ENCODE data around the gene MYO1A. TPM values are rescaled to one million over a fixed set of nuclear protein-coding genes. Genes with fewer than 3 reads are reported as not detected.

The MYO1A gene
- total and polyA plus RNA-seq, 2 of the 13 experiments (the other 11 are each of a cell fraction or from before 2014, with no cell fraction given), result 5.3 to 6.0 TPM

- in situ Hi-C loops (cut with HindIII; ENCODE audit: extremely low pct_ligation_motif_present, low pct_unique_long_range_greater_than_20kb), result no loop called here
- peaks cover 10 to 29% of the 10 kb centered on the region in 2 experiments; a peak in 4 of 5 replicates for H3K36me3 ChIP-seq (replicated peaks in 1 of 2; ENCODE audit: control insufficient read depth in 1 of 2, insufficient read depth in 2 of 2, low read length in 2 of 2)
- H3K27me3 ChIP-seq (ENCODE audit: control insufficient read depth in 1 of 2, insufficient read depth in 2 of 2, low read length in 2 of 2), result no peaks in the 10 kb centered on the region; a peak in 1 of 5 replicates
- TF ChIP-seq ZNF20 (CRISPR knock-in tag; IDR thresholded peaks at IDR 0.05) (no peak), ZBTB43 (CRISPR knock-in tag; conservative IDR thresholded peaks at IDR 0.05) (no peak), ZFP91 (CRISPR knock-in tag; IDR thresholded peaks at IDR 0.05; ENCODE audit: borderline replicate concordance) (no peak)
- 0 out of 2 replicates have a peak, but pooled peaks cover 6% of the 10 kb centered on the region for H4K20me1 ChIP-seq (ENCODE audit: insufficient read depth, low read length)
- peaks cover 28% of the 10 kb centered on the region for H3K4me1 ChIP-seq (ENCODE audit: insufficient read depth, low read length)
- H3K9ac ChIP-seq (ENCODE audit: insufficient read depth, low read depth, low read length), result peak overlapping the region; percentile 34; the same call in 1 of the 2 replicates
- H3K4me3 ChIP-seq (replicated peaks in 1 of 3; ENCODE audit: insufficient read depth in 1 of 3, low read depth in 2 of 3, low read length in 3 of 3), result peak overlapping the region; percentile 15 to 93 (median 38); a peak in 2 of 6 replicates
- WGBS (ENCODE audit: low lambda C conversion rate), result 94% methylated on average over 6 of the region's 6 CpGs
- H3K9me3 ChIP-seq (ENCODE audit: low read length), result no peaks in the 10 kb centered on the region
- no peak for DNase-seq (ENCODE audit: low spot score)
- ChIA-PET POLR2A (interaction anchor here (1.4 to 5.0 kb wide), 6 partner anchors 10 to 139 kb away, joined by 3 to 184 read pairs (median 42); partner anchors contain the start of genes LRP1, NEMP1, SHMT2 and STAT6), CTCF (ENCODE audit: low intra/inter-chr PET ratio, low total read pairs) (interaction anchor here (1.6 kb wide), 1 partner anchor 21 kb away, joined by 3 read pairs; no protein-coding TSS in a partner anchor)
- no peak overlapping the region for H2AFZ ChIP-seq (ENCODE audit: low read length)
- peak overlapping the region; percentile 81 for H3K4me2 ChIP-seq (ENCODE audit: low read depth, low read length)
- no peak overlapping the region for H3K27ac ChIP-seq (ENCODE audit: extremely low read length, insufficient read depth, low read length)
- FAIRE-seq, result no peak
- intact Hi-C loops (cut with micrococcal nuclease; ENCODE audit: unreplicated experiment), result no loop called here
- H3K79me2 ChIP-seq (ENCODE audit: insufficient read depth, low read length), result peaks cover 15% of the 10 kb centered on the region
- no TSS peak for BruUV-seq (replicated peaks)
- ATAC-seq, result no peak
Measured at GRCh38 chr12:57090490-57090889, 40.6 kb upstream of the MYO1A start.

Measured in HepG2 (cell line).